GM18951 (cell line): ENCODE data around the gene NT5C1B.

ENCODE experiments used
- POLR2A ChIP-seq: IDR thresholded peaks from 4 replicates; pipeline ENCODE4 v1.6.1; 2011; ENCODE audit warnings: mild to moderate bottlenecking; ENCODE audit not compliant: insufficient read length, insufficient read depth; ENCODE audit errors: extremely low read depth
- in situ Hi-C: fragments of 300-500 bp; cut with MboI; formaldehyde crosslinking; loops from one replicate; pipeline ENCODE4 v1.12.0; 2022; ENCODE audit warnings: low sequenced_read_pairs, mixed read lengths, inconsistent platforms; ENCODE audit not compliant: unreplicated experiment

The NT5C1B gene

GRCh38 chr2:18525852-18526251 lies 63.5 kb downstream of the NT5C1B start:
- no peak for TF ChIP-seq POLR2A
- in situ Hi-C loops, result no loop called here

DNA sequence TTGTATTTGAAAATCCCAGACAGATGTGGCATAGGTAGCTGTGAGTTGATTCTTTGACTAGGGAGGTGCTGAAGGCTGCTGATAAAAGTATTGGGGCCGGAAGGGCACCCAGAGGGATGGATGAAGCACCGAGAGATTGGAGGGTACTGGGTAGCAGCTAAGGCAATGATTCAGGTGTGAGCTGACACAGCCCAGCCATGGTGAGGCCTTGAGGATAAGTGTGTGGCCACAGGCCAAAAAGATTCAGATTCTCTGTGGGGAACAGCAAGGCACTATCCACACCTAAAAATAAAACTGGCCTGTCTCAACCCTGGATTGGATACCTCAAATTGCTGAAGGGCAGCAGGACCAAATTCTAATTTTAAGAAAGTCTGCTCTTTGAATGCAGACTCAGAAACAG lies 64.1 kb downstream of the NT5C1B start:
- no peak for TF ChIP-seq POLR2A
- in situ Hi-C loops, result no loop called here

DNA sequence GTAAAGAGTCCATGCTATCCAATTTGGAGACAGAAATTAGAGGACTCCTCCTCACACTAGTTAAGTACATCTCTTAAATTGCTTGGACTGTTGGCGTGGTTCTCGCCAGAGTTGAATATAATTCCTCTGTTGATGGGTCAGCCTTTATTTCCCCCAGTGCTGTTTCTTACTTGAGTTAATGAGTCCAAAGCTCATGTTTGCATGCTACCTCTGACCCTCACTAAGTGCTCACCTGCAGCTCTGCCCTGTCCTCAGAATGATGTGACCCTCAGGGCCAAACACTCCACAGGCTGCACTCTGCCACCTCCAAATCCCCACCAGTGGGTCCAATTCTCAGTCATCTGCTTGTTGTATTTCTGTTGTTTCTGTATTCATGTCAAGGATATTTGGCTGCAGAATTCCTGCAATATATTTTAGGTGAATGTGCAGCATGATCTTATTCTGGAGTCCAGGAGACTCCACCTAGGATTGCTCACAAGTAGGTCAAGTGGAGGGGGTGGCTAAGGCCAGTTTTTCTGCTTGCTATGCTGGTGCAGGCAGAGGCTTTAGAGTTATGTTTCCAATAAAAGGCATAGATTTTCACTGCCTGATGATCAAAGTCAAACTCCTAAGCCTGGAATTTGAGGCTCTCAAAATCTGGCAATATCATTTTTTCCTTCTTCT lies 66.8 kb downstream of the NT5C1B start:
- in situ Hi-C loops, result loop anchor here (25.0 kb wide), 3 partner anchors 840 to 1340 kb away; partner anchors contain the start of gene OSR1
- TF ChIP-seq POLR2A, result no peak

- in situ Hi-C loops, result loop anchor here (25.0 kb wide), 3 partner anchors 842 to 1342 kb away; partner anchors contain the start of gene OSR1
- no peak for TF ChIP-seq POLR2A
Observed at GRCh38 chr2:18520451-18521425, 68.6 kb downstream of the NT5C1B start.

DNA sequence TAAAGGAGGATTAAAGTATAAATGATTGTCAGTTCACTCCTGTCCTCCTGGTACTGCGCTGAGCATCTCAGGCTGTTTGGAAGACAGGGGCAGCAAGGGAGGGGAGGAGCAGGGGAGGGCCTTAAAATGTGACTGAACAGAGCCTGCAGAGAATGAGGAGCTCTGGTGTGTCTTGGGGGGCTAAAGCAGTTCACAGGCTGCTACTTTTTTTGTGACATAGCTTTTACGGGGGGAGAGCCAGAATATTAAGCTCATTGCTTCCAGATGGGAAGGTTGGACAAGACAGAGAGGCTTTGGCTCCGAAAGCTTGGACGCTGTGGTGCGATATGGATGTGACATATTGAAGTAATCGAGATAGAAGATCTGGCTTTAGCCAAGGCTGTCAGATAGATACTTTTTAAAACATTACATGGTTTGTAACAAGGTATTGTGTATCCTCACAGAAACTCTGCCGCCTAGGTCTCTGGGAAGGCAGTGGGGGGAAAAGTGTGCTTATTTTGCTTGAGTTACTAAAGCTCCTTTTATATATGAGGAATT lies 69.4 kb downstream of the NT5C1B start:
- TF ChIP-seq POLR2A, result no peak
- in situ Hi-C loops, result loop anchor here (25.0 kb wide), 3 partner anchors 842 to 1342 kb away; partner anchors contain the start of gene OSR1

- TF ChIP-seq POLR2A, result no peak
- in situ Hi-C loops, result loop anchor here (25.0 kb wide), 3 partner anchors 844 to 1344 kb away; partner anchors contain the start of gene OSR1
Observed at GRCh38 chr2:18518116-18519111, 71.0 kb downstream of the NT5C1B start.

DNA sequence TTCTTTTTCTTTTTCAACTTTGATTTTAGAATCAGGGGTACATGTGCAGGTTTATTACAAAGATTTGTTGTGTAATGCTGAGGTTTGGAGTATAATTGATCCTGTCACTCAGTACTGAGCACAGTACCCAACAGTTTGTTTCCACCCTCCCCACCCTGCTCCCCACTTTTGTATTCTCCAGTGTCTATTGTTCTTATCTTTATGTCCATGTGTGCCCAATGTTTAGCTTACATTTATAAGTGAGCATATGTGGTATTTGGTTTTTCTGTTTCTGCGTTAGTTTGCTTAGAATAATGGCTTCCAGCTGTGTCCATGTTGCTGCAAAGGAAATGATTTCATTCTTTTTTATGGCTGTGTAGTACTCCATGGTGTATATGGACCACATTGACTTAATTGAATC lies 72.0 kb downstream of the NT5C1B start:
- no peak for TF ChIP-seq POLR2A
- in situ Hi-C loops, result loop anchor here (25.0 kb wide), 3 partner anchors 845 to 1345 kb away; partner anchors contain the start of gene OSR1

DNA sequence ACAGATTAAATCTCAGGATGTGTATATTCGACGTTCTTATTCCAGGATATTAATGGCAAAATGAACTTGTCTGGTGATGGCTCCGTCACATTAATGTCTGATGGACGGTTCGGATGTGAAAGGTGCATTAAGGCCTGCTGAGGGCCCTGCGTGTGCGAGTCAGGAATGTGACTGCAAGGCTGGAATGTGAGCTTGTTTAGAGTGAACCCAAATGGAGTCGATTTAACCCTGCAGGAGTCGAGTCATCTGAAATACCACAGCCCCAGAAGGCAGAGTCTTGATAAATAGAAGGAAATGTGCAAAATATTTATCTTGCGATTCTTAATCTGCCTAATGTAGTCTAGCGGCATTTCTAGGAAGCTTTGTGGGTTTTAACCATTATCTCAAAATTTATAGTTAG lies 73.3 kb downstream of the NT5C1B start:
- in situ Hi-C loops, result loop anchor here (25.0 kb wide), 3 partner anchors 846 to 1346 kb away; partner anchors contain the start of gene OSR1

DNA sequence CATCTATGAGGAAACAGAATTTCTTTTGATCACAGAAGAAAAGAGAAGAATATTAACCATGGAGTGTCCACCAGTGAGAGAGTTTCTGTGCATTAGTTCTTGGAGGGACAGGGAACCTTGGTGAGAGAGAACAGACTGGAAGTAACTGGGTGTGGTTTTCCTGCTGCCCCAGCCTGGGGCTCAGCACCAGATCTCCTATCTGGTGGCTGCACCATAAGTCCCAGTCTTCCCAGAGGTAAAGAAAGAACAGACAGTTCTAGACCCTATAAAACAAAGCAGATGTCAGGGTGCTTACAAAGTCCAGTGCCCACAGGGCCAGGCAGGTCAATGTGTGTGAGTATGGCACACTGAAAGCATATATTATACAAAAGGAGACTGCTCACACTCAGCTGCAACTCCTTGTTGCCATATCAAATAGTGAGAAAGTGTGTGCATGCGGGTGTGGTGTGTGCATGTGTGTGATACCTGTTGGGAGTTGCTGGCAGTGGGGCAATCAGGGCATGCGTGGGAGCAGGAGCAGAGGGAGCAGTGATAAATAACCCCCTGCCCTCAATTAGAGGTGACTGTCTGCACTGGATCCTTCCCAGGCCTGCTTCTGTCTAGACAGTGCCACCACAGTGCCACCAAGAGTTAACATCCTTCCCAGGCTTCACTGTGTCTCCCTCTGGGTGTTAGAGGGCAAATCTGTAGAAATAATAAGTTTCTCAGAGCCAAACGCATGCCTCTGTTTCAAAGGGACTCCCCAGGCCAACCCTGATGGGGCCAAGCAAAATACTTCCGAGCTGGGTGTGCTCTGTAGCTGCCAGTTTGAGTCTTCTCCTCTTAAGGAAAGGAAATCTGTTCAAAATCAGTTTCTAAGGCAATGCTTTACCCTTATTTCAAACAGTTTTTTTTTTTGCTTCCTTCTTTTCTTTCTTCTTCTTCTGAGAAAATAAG lies 74.6 kb downstream of the NT5C1B start:
- in situ Hi-C loops, result loop anchor here (25.0 kb wide), 3 partner anchors 848 to 1348 kb away; partner anchors contain the start of gene OSR1
- TF ChIP-seq POLR2A, result no peak

More for the DNA sequence above, 73.3 kb downstream of the NT5C1B start:
- TF ChIP-seq POLR2A, result no peak
